HepG2 (cell line): Measurements from ENCODE around the gene FAAP100. TPM values are rescaled to one million over a fixed set of nuclear protein-coding genes. Genes with fewer than 3 reads are reported as not detected.

ENCODE experiments used
- ATAC-seq: fragments of 200-7000 bp; cut with Tn5 transposase; 3 replicates; pipeline ENCODE4 v1.9.1; 2020; ENCODE audit warnings: mild to moderate bottlenecking, moderate library complexity
- BruUV-seq: library from RNA; stranded (reverse); fragments of 400-500 nt; replicated peaks from 2 replicates; lab custom pipeline; 2021; lab: Mats Ljungman, UMichigan
- CTCF ChIA-PET: fragments of 300-600 bp; formaldehyde crosslinking; extraction: SDS; loops from one replicate; lab custom pipeline; 2021; ENCODE audit warnings: low total read pairs, inconsistent platforms, low intra/inter-chr PET ratio; lab: Yijun Ruan, JAX
- POLR2A ChIA-PET: fragments of 350-600 bp; sonication (Branson Sonifier 250); formaldehyde crosslinking; loops from one replicate; lab custom pipeline; 2020; ENCODE audit warnings: antibody characterized with exemption, inconsistent platforms; lab: Yijun Ruan, JAX
- DNase-seq: peaks from one replicate; pipeline ENCODE4 v3.0.0-alpha.2; 2015; ENCODE audit warnings: low spot score
- FAIRE-seq: peaks from 3 replicates; lab custom pipeline; 2011; peaks lifted over from hg19 to GRCh38; lab: Jason Lieb, UNC
- H2AFZ ChIP-seq: one replicate; pipeline ENCODE4 v1.6.1; 2011; ENCODE audit warnings: low read length, inconsistent platforms
- H3K27ac ChIP-seq: fragments of 300-600 bp; 3 replicates; pipeline ENCODE4 v1.8.0; 2011; ENCODE audit warnings: mixed run types, mild to moderate bottlenecking, mixed read lengths, low read length, inconsistent platforms; ENCODE audit not compliant: insufficient read depth; ENCODE audit errors: extremely low read length
- H3K27me3 ChIP-seq, 2 experiments: fragments of 200-600 bp in 1 of 2; 2 replicates in 1 of 2; 3 replicates in 1 of 2; pipeline versions ENCODE4 v1.6.0 to v1.8.0; 2011; ENCODE audit warnings: low read length in 2 of 2, mild to moderate bottlenecking in 2 of 2, moderate library complexity in 2 of 2, inconsistent platforms in 1 of 2; ENCODE audit not compliant: insufficient read depth in 2 of 2, control insufficient read depth in 1 of 2
- H3K36me3 ChIP-seq, 2 experiments: fragments of 200-600 bp in 1 of 2; replicated peaks in 1 of 2; 2 replicates in 1 of 2; 3 replicates in 1 of 2; pipeline versions ENCODE4 v1.5.1 to v1.8.0; 2011; ENCODE audit warnings: low read length in 2 of 2, inconsistent platforms in 1 of 2; ENCODE audit not compliant: insufficient read depth in 2 of 2, control insufficient read depth in 1 of 2
- H3K4me1 ChIP-seq: 2 replicates; pipeline ENCODE4 v1.5.1; 2012; ENCODE audit warnings: low read length, inconsistent platforms; ENCODE audit not compliant: insufficient read depth
- H3K4me2 ChIP-seq: 2 replicates; pipeline ENCODE4 v1.6.0; 2011; ENCODE audit warnings: low read depth, low read length, inconsistent platforms
- H3K4me3 ChIP-seq, 3 experiments: fragments of 200-600 bp in 1 of 3; sonication (generic), shearing (Covaris generic) in 1 of 3; replicated peaks in 1 of 3; 2 replicates each; pipeline ENCODE4 v1.5.1; 2011 to 2016; ENCODE audit warnings: low read length in 3 of 3, inconsistent platforms in 2 of 3, low read depth in 2 of 3, mild to moderate bottlenecking in 2 of 3, control low read depth in 1 of 3, mixed read lengths in 1 of 3; ENCODE audit not compliant: insufficient read depth in 1 of 3
- H3K79me2 ChIP-seq: one replicate; pipeline ENCODE4 v1.6.1; 2011; ENCODE audit warnings: low read length, inconsistent platforms; ENCODE audit not compliant: insufficient read depth
- H3K9ac ChIP-seq: 2 replicates; pipeline ENCODE4 v1.6.0; 2011; ENCODE audit warnings: mild to moderate bottlenecking, low read depth, low read length, inconsistent platforms; ENCODE audit not compliant: insufficient read depth
- H3K9me3 ChIP-seq: 2 replicates; pipeline ENCODE4 v1.5.1; 2012; ENCODE audit warnings: mild to moderate bottlenecking, low read length
- H4K20me1 ChIP-seq: 2 replicates; pipeline ENCODE4 v1.6.0; 2011; ENCODE audit warnings: inconsistent platforms, mild to moderate bottlenecking, low read length, moderate library complexity; ENCODE audit not compliant: insufficient read depth
- ATF7-NPFF ChIP-seq: sonication (generic); formaldehyde crosslinking; IDR thresholded peaks from 2 replicates; pipeline ENCODE4 v1.8.1; 2023; ENCODE audit warnings: mild to moderate bottlenecking, low read depth, missing genetic modification reagents, moderate library complexity
- BRD4 ChIP-seq: sonication (generic); formaldehyde crosslinking; IDR thresholded peaks from 2 replicates; pipeline ENCODE4 v1.4.0; 2020; ENCODE audit warnings: missing genetic modification reagents
- CC2D1A ChIP-seq: sonication (generic); formaldehyde crosslinking; IDR thresholded peaks from 2 replicates; pipeline ENCODE4 v1.8.1; 2023; ENCODE audit warnings: mild to moderate bottlenecking, missing genetic modification reagents
- HNRNPL ChIP-seq: fragments of 200-400 bp; formaldehyde crosslinking; IDR thresholded peaks from 2 replicates; pipeline ENCODE4 v1.6.1; 2017; ENCODE audit warnings: mild to moderate bottlenecking, low read depth, low read length
- NFRKB ChIP-seq: fragments of 450-650 bp; IDR thresholded peaks from 2 replicates; pipeline ENCODE4 v1.6.1; 2017
- POLR2G ChIP-seq: fragments of 200-400 bp; formaldehyde crosslinking; IDR thresholded peaks from 2 replicates; pipeline ENCODE4 v1.6.1; 2018; ENCODE audit warnings: mild to moderate bottlenecking, low read depth, low read length, moderate library complexity
- SAP130 ChIP-seq: IDR thresholded peaks from 2 replicates; pipeline ENCODE4 v1.6.1; 2016; ENCODE audit warnings: low read depth
- TBX2 ChIP-seq: sonication (generic); formaldehyde crosslinking; IDR thresholded peaks from 2 replicates; pipeline ENCODE4 v1.5.0; 2020; ENCODE audit warnings: missing genetic modification reagents, mild to moderate bottlenecking, borderline replicate concordance
- TEAD2 ChIP-seq: sonication (generic); formaldehyde crosslinking; IDR thresholded peaks from 2 replicates; pipeline ENCODE4 v1.9.0; 2021; ENCODE audit warnings: missing genetic modification reagents
- ZC3H4 ChIP-seq: sonication (generic); formaldehyde crosslinking; IDR thresholded peaks from 2 replicates; pipeline ENCODE4 v1.4.0; 2020; ENCODE audit warnings: missing genetic modification reagents, borderline replicate concordance
- ZNF232 ChIP-seq: sonication (generic); formaldehyde crosslinking; IDR thresholded peaks from 2 replicates; pipeline ENCODE4 v1.4.0; 2020; ENCODE audit warnings: missing genetic modification reagents, borderline replicate concordance
- ZNF777 ChIP-seq: sonication (generic); formaldehyde crosslinking; IDR thresholded peaks from 2 replicates; pipeline ENCODE4 v1.4.0; 2020; ENCODE audit warnings: missing genetic modification reagents
- ZNF839 ChIP-seq: sonication (generic); formaldehyde crosslinking; IDR thresholded peaks from 2 replicates; pipeline ENCODE4 v1.4.0; 2020; ENCODE audit warnings: missing genetic modification reagents, mild to moderate bottlenecking, borderline replicate concordance
- WGBS: methylation state at CpG from one replicate; pipeline ENCODE4 v1.1.6; 2017; ENCODE audit warnings: low lambda C conversion rate; 5-methylcytosine and 5-hydroxymethylcytosine counted together
- in situ Hi-C: cut with HindIII; loops from 2 replicates; pipeline ENCODE4 v1.10.0; 2017; ENCODE audit warnings: low pct_unique_long_range_greater_than_20kb; ENCODE audit not compliant: extremely low pct_ligation_motif_present
- intact Hi-C: fragments of 100-400 bp; cut with micrococcal nuclease; formaldehyde crosslinking; loops from one replicate; pipeline ENCODE4 v1.10.0; 2022; ENCODE audit not compliant: unreplicated experiment
- polyA plus RNA-seq, 8 experiments: library from polyadenylated mRNA; depleted of rRNA in 3 of 8; stranded (reverse) in 7 of 8; unstranded in 1 of 8; fragments of >200 nt; fragmentation: Illumina TruSeq in 4 of 8; extraction: Trizol in 4 of 8; gene quantifications; 2 replicates each; pipeline versions ENCODE4 v1.2.1 to v1.2.3, GENCODE V29; 2011 to 2016; ENCODE audit warnings: low read depth in 4 of 8, missing spikeins in 1 of 8, mixed read lengths in 1 of 8; ENCODE audit not compliant: insufficient read depth in 1 of 8
- total RNA-seq, 5 experiments: library from RNA; depleted of rRNA; stranded (reverse); fragments of >200 nt; fragmentation: Illumina TruSeq; extraction: Trizol; gene quantifications; 2 replicates each; pipeline ENCODE4 v1.2.3, GENCODE V29; 2016; ENCODE audit warnings: low read depth in 1 of 5
- TF ChIP-seq, protein P1 (sequence below): sonication (generic); formaldehyde crosslinking; IDR thresholded peaks from 2 replicates; pipeline ENCODE4 v1.9.0; 2021; ENCODE audit warnings: missing genetic modification reagents, mild to moderate bottlenecking, borderline replicate concordance
- TF ChIP-seq, protein P2 (sequence below): sonication (generic); formaldehyde crosslinking; IDR thresholded peaks from 2 replicates; pipeline ENCODE4 v1.5.1; 2020; ENCODE audit warnings: missing genetic modification reagents, mild to moderate bottlenecking, borderline replicate concordance
- TF ChIP-seq, protein P3 (sequence below): sonication (generic); formaldehyde crosslinking; IDR thresholded peaks from 2 replicates; pipeline ENCODE4 v1.8.1; 2022; ENCODE audit warnings: low read depth, mild to moderate bottlenecking, missing genetic modification reagents

Gene FAAP100
- total and polyA plus RNA-seq, 2 of the 13 experiments (the other 11 are each of a cell fraction or from before 2014, with no cell fraction given): 7.6 to 20.8 TPM

DNA sequence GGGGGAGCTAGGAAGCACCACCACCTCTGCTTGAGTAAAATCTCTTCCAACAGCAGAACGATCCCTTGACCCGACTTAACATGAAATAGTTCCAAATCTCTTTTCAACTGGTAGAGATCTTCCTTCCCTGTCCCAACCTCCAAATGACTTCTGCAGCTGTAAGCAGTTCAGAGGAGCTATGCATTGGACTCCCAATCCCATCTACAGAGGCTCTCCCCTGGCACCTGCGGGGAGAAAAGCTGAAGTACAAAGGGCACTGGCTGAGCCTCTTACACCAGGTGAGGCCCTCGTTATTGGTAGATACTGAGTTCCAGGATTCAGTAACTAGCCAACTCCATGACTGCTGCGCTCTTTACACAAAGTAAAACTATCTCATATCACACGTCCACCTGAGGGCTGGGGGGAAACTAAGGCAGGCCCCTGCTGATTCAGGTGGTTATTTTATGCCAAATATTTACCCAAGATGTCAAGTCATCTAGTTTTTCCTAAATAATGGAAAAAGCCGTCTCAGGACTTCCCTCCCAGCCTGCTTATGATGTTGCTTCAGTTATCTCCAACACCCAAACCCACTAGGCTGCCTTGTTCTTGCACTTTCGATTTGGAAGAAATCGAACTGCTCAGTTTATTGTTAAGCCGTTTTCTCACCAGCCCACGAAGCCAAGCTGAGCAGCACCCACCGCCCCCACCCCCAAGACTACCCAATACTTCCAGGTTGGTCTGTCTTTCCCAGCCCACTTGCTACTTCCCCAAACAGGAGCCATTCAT is 42.8 kb downstream of the FAAP100 start (continued):
- TF ChIP-seq SAP130: peak; percentile 25; the same call in 1 of the 2 replicates

DNA sequence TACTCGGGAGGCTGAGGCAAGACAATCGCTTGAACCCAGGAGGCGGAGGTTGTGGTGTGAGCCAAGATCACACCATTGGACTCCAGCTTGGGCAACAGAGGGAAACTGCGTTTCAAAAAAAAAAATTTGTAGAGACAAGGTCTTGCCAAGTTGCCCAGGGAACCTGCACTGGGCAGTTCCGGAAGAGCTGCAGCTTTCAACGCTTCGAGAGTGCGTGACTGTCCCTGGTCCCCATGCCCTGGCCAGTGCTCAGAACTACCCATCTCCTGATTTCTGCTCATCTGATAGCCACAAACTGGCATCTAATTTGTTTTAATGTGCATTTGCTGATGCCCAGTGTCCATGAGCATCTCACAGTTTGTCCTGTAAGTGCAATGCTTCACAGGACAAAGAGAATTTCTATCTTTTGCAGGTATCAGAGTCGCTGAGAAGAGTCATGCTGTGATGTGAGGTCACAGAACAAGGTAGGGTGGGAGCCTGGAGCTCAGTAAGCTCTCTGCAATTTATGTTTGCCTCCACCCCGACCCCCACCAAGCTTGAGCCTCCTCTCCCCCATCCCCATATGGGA is 43.4 kb downstream of the FAAP100 start:
- Histone ChIP-seq H3K36me3 (peaks cover 14 to 23% of the 10 kb centered on the region in 2 experiments), H3K9ac (no peak overlapping the region), H3K27me3 (peaks cover 0 to 5% of the 10 kb centered on the region in 2 experiments; a peak in 1 of 5 replicates), H2AFZ (no peak overlapping the region), H3K4me3 (no peak overlapping the region), H3K27ac (no peak overlapping the region), H3K4me1 (peaks cover 45% of the 10 kb centered on the region), H3K4me2 (no peak overlapping the region), H3K9me3 (no peaks in the 10 kb centered on the region), H3K79me2 (peaks cover 26% of the 10 kb centered on the region), H4K20me1 (peaks cover 42% of the 10 kb centered on the region)
- peak; percentile 51 for DNase-seq
- in situ Hi-C loops: no loop called here
- BruUV-seq: no TSS peak
- peak; percentile 36 for FAIRE-seq
- WGBS: 64% methylated on average over 10 of the region's 10 CpGs
- ChIA-PET POLR2A (interaction anchor here (0.6 to 3.1 kb wide), 12 partner anchors 7 to 465 kb away, joined by 3 to 16 read pairs (median 3); partner anchors contain the start of genes BAHCC1 and FAAP100), CTCF (no interaction called here)
- intact Hi-C loops: loop anchor here (1.0 kb wide), 1 partner anchor 40 kb away; no protein-coding TSS in a partner anchor
- peak; percentile 7 for ATAC-seq
- TF ChIP-seq, protein P1, sequence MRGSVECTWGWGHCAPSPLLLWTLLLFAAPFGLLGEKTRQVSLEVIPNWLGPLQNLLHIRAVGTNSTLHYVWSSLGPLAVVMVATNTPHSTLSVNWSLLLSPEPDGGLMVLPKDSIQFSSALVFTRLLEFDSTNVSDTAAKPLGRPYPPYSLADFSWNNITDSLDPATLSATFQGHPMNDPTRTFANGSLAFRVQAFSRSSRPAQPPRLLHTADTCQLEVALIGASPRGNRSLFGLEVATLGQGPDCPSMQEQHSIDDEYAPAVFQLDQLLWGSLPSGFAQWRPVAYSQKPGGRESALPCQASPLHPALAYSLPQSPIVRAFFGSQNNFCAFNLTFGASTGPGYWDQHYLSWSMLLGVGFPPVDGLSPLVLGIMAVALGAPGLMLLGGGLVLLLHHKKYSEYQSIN (CRISPR knock-in tag): no peak
- peak; percentile 66 for TF ChIP-seq POLR2G
- 0 out of 2 replicates have a peak, but pooled peaks have one; percentile 3 for TF ChIP-seq ZNF232 (CRISPR knock-in tag)
- TF ChIP-seq HNRNPL: 0 out of 2 replicates have a peak, but pooled peaks have one; percentile 23
- TF ChIP-seq, protein P2, sequence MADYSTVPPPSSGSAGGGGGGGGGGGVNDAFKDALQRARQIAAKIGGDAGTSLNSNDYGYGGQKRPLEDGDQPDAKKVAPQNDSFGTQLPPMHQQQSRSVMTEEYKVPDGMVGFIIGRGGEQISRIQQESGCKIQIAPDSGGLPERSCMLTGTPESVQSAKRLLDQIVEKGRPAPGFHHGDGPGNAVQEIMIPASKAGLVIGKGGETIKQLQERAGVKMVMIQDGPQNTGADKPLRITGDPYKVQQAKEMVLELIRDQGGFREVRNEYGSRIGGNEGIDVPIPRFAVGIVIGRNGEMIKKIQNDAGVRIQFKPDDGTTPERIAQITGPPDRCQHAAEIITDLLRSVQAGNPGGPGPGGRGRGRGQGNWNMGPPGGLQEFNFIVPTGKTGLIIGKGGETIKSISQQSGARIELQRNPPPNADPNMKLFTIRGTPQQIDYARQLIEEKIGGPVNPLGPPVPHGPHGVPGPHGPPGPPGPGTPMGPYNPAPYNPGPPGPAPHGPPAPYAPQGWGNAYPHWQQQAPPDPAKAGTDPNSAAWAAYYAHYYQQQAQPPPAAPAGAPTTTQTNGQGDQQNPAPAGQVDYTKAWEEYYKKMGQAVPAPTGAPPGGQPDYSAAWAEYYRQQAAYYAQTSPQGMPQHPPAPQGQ: no peak
- TF ChIP-seq, protein P3, sequence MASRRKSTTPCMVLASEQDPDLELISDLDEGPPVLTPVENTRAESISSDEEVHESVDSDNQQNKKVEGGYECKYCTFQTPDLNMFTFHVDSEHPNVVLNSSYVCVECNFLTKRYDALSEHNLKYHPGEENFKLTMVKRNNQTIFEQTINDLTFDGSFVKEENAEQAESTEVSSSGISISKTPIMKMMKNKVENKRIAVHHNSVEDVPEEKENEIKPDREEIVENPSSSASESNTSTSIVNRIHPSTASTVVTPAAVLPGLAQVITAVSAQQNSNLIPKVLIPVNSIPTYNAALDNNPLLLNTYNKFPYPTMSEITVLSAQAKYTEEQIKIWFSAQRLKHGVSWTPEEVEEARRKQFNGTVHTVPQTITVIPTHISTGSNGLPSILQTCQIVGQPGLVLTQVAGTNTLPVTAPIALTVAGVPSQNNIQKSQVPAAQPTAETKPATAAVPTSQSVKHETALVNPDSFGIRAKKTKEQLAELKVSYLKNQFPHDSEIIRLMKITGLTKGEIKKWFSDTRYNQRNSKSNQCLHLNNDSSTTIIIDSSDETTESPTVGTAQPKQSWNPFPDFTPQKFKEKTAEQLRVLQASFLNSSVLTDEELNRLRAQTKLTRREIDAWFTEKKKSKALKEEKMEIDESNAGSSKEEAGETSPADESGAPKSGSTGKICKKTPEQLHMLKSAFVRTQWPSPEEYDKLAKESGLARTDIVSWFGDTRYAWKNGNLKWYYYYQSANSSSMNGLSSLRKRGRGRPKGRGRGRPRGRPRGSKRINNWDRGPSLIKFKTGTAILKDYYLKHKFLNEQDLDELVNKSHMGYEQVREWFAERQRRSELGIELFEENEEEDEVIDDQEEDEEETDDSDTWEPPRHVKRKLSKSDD (CRISPR knock-in tag): no peak
- no peak for TF ChIP-seq BRD4 (CRISPR knock-in tag)
- TF ChIP-seq TBX2 (CRISPR knock-in tag): no peak
- TF ChIP-seq CC2D1A (CRISPR knock-in tag): no peak
- no peak for TF ChIP-seq NFRKB
- TF ChIP-seq ZNF839: no peak
- TF ChIP-seq ZNF777 (CRISPR knock-in tag): 0 out of 2 replicates have a peak, but pooled peaks have one; percentile 5
- TF ChIP-seq ZC3H4: peak; percentile 24; the same call in 1 of the 2 replicates
- no peak for TF ChIP-seq ATF7-NPFF (CRISPR knock-in tag)
- no peak for TF ChIP-seq TEAD2
